Suprapubic skin (tissue), 4 donors: Measurements from ENCODE around the gene DDX41. TPM values are rescaled to one million over a fixed set of nuclear protein-coding genes. Genes with fewer than 3 reads are reported as not detected.
A peak's percentile ranks its signal among the peaks of the same experiment; 100 is the strongest.

ENCODE experiments used
- DNase-seq, 2 donors: peaks; one replicate each; pipeline ENCODE4 v3.0.0-alpha.2; 2019; ENCODE audit warnings: low spot score in 2 of 2
- H3K27ac ChIP-seq: fragments of 200-600 bp; sonication (generic); one replicate; pipeline ENCODE4 v1.5.1; 2019
- H3K27me3 ChIP-seq: fragments of 200-600 bp; sonication (generic); one replicate; pipeline ENCODE4 v1.5.1; 2019
- H3K36me3 ChIP-seq: fragments of 200-600 bp; sonication (generic); one replicate; pipeline ENCODE4 v1.5.1; 2019
- H3K4me1 ChIP-seq: fragments of 200-600 bp; sonication (generic); one replicate; pipeline ENCODE4 v1.5.1; 2019
- H3K4me3 ChIP-seq: fragments of 200-600 bp; sonication (generic); one replicate; pipeline ENCODE4 v1.5.1; 2019; ENCODE audit warnings: mild to moderate bottlenecking
- H3K9me3 ChIP-seq: fragments of 200-600 bp; sonication (generic); one replicate; pipeline ENCODE4 v1.5.1; 2019
- EP300 ChIP-seq: sonication (generic); formaldehyde crosslinking; IDR thresholded peaks from one replicate; pipeline ENCODE4 v1.6.1; 2017; ENCODE audit warnings: antibody characterized with exemption
- POLR2A ChIP-seq, 2 donors: fragments of 450-650 bp; IDR thresholded peaks; one replicate each; pipeline ENCODE4 v1.6.1; 2017; ENCODE audit warnings: antibody characterized with exemption in 2 of 2, mild to moderate bottlenecking in 2 of 2, moderate library complexity in 2 of 2
- POLR2AphosphoS5 ChIP-seq, 3 donors: sonication (generic); formaldehyde crosslinking; IDR thresholded peaks; one replicate each; pipeline ENCODE4 v1.6.1; 2017; ENCODE audit warnings: antibody characterized with exemption in 3 of 3
- WGBS: methylation state at CpG from one replicate; pipeline ENCODE4 v1.1.5; 2018; 5-methylcytosine and 5-hydroxymethylcytosine counted together
- total RNA-seq, 4 donors: library from RNA; depleted of rRNA; stranded (reverse); fragments of >200 nt; gene quantifications; one replicate each; pipeline ENCODE4 v1.1.0, GENCODE V29; 2016
- TF ChIP-seq, protein P1 (sequence below), 2 donors: fragments of 200-600 bp in 1 of 2; fragments of 450-650 bp in 1 of 2; sonication (generic) in 1 of 2; IDR thresholded peaks; one replicate each; pipeline ENCODE4 v1.5.1; 2016 to 2019; ENCODE audit warnings: antibody characterized with exemption in 2 of 2, mild to moderate bottlenecking in 1 of 2, moderate library complexity in 1 of 2

The DDX41 gene
- total RNA-seq, 4 donors from 2014 or later: 83.8 to 148 (median 103) TPM

DNA sequence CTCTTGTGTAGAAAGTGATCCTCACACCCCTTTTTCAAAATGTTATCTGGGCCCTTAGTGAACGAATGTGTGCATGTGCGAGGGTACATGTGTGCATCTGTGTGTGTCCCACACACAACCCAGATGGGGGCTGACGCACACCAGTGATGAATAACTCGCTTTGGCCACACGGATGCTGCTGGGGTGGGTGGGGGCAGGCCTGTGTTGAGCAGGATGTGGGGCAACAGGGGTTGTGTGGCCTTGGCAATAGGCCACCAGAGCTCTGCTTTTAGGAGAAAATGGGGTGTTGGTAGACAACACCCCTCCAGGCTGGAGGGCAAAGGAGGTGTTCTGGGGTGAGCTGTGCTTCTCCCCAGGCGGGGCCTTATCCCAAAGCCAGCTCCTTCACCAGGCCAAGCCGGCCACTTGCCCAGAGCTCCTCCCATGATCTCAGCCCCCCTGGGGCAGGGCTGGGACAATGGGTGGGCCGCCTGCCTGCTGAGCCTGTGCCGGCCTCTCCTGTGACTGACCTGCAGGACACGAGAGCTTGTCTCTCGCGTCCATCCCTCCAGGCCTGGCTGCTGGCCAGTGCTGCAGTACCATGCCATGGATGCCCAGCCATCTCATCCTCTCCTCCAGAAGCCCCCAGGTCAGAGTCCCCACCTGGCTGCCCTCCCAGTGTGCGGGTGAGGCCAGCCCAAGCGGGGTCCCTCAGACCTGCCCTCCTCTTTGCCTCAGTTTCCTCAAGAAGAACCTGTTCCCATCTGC, 45.0 kb downstream of the DDX41 start:
- Histone ChIP-seq H3K27me3 (no peaks in the 10 kb centered on the region), H3K27ac (peak overlapping the region; percentile 88), H3K9me3 (no peaks in the 10 kb centered on the region), H3K4me1 (peaks cover 62% of the 10 kb centered on the region), H3K4me3 (peak overlapping the region; percentile 85), H3K36me3 (peaks cover 14% of the 10 kb centered on the region)
- WGBS: 51% methylated on average over 8 of the region's 14 CpGs
- TF ChIP-seq EP300 (no peak), POLR2AphosphoS5 (IDR thresholded peaks at IDR 0.05) (no peak), POLR2A (IDR thresholded peaks at IDR 0.05) (no peak)
- TF ChIP-seq, protein P1, sequence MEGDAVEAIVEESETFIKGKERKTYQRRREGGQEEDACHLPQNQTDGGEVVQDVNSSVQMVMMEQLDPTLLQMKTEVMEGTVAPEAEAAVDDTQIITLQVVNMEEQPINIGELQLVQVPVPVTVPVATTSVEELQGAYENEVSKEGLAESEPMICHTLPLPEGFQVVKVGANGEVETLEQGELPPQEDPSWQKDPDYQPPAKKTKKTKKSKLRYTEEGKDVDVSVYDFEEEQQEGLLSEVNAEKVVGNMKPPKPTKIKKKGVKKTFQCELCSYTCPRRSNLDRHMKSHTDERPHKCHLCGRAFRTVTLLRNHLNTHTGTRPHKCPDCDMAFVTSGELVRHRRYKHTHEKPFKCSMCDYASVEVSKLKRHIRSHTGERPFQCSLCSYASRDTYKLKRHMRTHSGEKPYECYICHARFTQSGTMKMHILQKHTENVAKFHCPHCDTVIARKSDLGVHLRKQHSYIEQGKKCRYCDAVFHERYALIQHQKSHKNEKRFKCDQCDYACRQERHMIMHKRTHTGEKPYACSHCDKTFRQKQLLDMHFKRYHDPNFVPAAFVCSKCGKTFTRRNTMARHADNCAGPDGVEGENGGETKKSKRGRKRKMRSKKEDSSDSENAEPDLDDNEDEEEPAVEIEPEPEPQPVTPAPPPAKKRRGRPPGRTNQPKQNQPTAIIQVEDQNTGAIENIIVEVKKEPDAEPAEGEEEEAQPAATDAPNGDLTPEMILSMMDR (IDR thresholded peaks at IDR 0.05): no peak
- DNase-seq: no peak

GRCh38 chr5:177470759-177471536, 45.8 kb downstream of the DDX41 start:
- 85% methylated on average over 9 of the region's 10 CpGs for WGBS
- no peak for DNase-seq
- Histone ChIP-seq H3K9me3 (no peaks in the 10 kb centered on the region), H3K27me3 (no peaks in the 10 kb centered on the region), H3K4me1 (peaks cover 57% of the 10 kb centered on the region), H3K4me3 (peak overlapping the region; percentile 85), H3K27ac (peak overlapping the region; percentile 56), H3K36me3 (peaks cover 22% of the 10 kb centered on the region)
- TF ChIP-seq POLR2AphosphoS5 (IDR thresholded peaks at IDR 0.05) (no peak), EP300 (no peak), POLR2A (IDR thresholded peaks at IDR 0.05) (no peak)
- TF ChIP-seq, protein P1 (IDR thresholded peaks at IDR 0.05): no peak

DNA sequence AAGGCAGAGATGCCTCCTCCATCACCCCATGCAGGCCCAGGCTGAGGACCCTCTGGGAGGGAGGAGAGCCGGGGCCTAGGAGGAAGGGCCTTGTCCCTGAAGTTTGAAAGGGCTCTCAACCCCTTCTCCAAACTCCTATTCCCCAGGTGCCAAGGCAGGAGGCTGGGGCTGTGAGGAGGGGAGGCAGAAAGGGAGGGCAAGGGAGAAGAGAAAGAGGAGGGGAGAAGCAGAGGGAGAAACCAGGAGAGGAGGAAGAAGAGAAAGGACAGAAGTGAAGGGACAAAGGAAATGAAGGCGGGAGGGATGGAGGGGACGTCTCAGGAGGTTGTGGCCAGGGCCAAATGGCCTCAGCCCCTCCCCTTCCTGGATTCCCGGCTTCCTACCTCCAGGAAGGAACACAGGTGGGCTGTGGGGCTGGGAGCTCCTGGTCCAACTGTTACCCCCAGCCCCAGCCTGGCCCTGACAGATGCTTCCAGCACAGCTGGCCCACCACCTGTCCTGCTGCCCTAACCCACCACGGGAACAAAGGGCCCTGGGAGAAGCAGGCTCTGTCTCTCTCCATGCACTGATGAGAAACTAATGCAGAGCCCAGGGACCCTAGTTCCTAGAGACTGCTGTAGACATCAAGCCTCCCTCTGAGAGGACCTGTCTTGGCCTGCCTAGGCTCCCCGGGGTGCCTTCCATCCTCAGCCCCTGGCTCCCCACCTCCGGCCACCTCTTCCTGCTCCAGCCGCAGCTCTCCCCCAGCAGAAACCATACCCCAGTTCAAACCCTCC, 46.8 kb downstream of the DDX41 start:
- H3K27ac ChIP-seq: peak overlapping the region; percentile 64

GRCh38 chr5:177468685-177469628, 47.8 kb downstream of the DDX41 start:
- Histone ChIP-seq H3K4me1 (peaks cover 52% of the 10 kb centered on the region), H3K36me3 (peaks cover 30% of the 10 kb centered on the region), H3K27ac (peak overlapping the region; percentile 64), H3K27me3 (no peaks in the 10 kb centered on the region), H3K9me3 (no peaks in the 10 kb centered on the region), H3K4me3 (no peak overlapping the region)
- 49% methylated on average over 18 of the region's 25 CpGs for WGBS
- TF ChIP-seq POLR2A (IDR thresholded peaks at IDR 0.05) (no peak), POLR2AphosphoS5 (IDR thresholded peaks at IDR 0.05) (no peak), EP300 (no peak)
- TF ChIP-seq, protein P1 (IDR thresholded peaks at IDR 0.05): no peak
- DNase-seq: no peak

More for the DNA sequence above, 46.8 kb downstream of the DDX41 start:
- 63% methylated on average over 8 of the region's 8 CpGs for WGBS
- no peak overlapping the region for H3K4me3 ChIP-seq
- H3K27me3 ChIP-seq: no peaks in the 10 kb centered on the region
- no peak for TF ChIP-seq EP300
- no peak for TF ChIP-seq POLR2AphosphoS5 (IDR thresholded peaks at IDR 0.05)
- TF ChIP-seq, protein P1 (IDR thresholded peaks at IDR 0.05): no peak
- no peak for TF ChIP-seq POLR2A (IDR thresholded peaks at IDR 0.05)
- H3K36me3 ChIP-seq: peaks cover 30% of the 10 kb centered on the region
- peaks cover 56% of the 10 kb centered on the region for H3K4me1 ChIP-seq
- no peaks in the 10 kb centered on the region for H3K9me3 ChIP-seq
- no peak for DNase-seq
